OCI-LY7 (cell line): ENCODE results near the gene PAQR5. TPM values are rescaled to one million over a fixed set of nuclear protein-coding genes. Genes with fewer than 3 reads are reported as not detected.

Experiments used
- BruUV-seq: library from RNA; stranded (reverse); fragments of 400-500 nt; replicated peaks from 2 replicates; lab custom pipeline; 2021; lab: Mats Ljungman, UMichigan
- CTCF ChIA-PET: fragments of 300-600 bp; sonication (Branson Sonifier 250); formaldehyde crosslinking; loops from one replicate; lab custom pipeline; 2022; ENCODE audit warnings: antibody characterized with exemption; ENCODE audit not compliant: unreplicated experiment; lab: Charles Lee
- POLR2A ChIA-PET: fragments of 300-600 bp; sonication (Branson Sonifier 250); formaldehyde crosslinking; loops from one replicate; lab custom pipeline; 2022; ENCODE audit warnings: antibody characterized with exemption; lab: Charles Lee
- DNase-seq: peaks from one replicate; pipeline ENCODE4 v3.0.0-alpha.2; 2015; ENCODE audit warnings: low spot score
- H2AFZ ChIP-seq: fragments of 200-600 bp; sonication (generic), shearing (Covaris generic); 2 replicates; pipeline ENCODE4 v1.6.1; 2014; ENCODE audit warnings: mild to moderate bottlenecking, antibody characterized with exemption, low read length, moderate library complexity
- H3K27ac ChIP-seq: fragments of 200-600 bp; sonication (generic); 2 replicates; pipeline ENCODE4 v1.5.1; 2014; ENCODE audit warnings: mixed run types, low read depth, mild to moderate bottlenecking, moderate library complexity, low read length, inconsistent platforms; ENCODE audit not compliant: poor library complexity, severe bottlenecking
- H3K36me3 ChIP-seq: fragments of 200-600 bp; sonication (generic); 2 replicates; pipeline ENCODE4 v1.6.1; 2014; ENCODE audit warnings: mild to moderate bottlenecking, antibody characterized with exemption, low read length, moderate library complexity, mixed read lengths; ENCODE audit not compliant: insufficient read depth
- H3K4me1 ChIP-seq: fragments of 200-600 bp; sonication (generic); 2 replicates; pipeline ENCODE4 v1.5.1; 2014; ENCODE audit warnings: mild to moderate bottlenecking, low read length; ENCODE audit not compliant: insufficient read depth, poor library complexity, severe bottlenecking
- H3K4me2 ChIP-seq: fragments of 200-600 bp; sonication (generic); 2 replicates; pipeline ENCODE4 v1.6.1; 2014; ENCODE audit warnings: mild to moderate bottlenecking, low read length
- H3K4me3 ChIP-seq: fragments of 200-600 bp; sonication (generic); 2 replicates; pipeline ENCODE4 v1.5.1; 2014; ENCODE audit warnings: mild to moderate bottlenecking, low read depth, low read length; ENCODE audit not compliant: poor library complexity, severe bottlenecking
- H3K79me2 ChIP-seq: fragments of 200-600 bp; sonication (generic); 2 replicates; pipeline ENCODE4 v1.6.1; 2016; ENCODE audit warnings: low read depth, mild to moderate bottlenecking, low read length, moderate library complexity, mixed read lengths; ENCODE audit not compliant: insufficient read depth
- H3K9me2 ChIP-seq: fragments of 200-600 bp; sonication (generic); 2 replicates; pipeline ENCODE4 v1.6.1; 2016; ENCODE audit warnings: mild to moderate bottlenecking, low read length, mixed read lengths; ENCODE audit not compliant: insufficient read depth
- H3K9me3 ChIP-seq: fragments of 200-600 bp; sonication (generic); 2 replicates; pipeline ENCODE4 v1.6.1; 2014; ENCODE audit warnings: mild to moderate bottlenecking, mixed run types, low read length, mixed read lengths
- H4K20me1 ChIP-seq: fragments of 200-600 bp; sonication (generic); 2 replicates; pipeline ENCODE4 v1.6.1; 2014; ENCODE audit warnings: mild to moderate bottlenecking, antibody characterized with exemption, low read length, moderate library complexity, mixed read lengths; ENCODE audit not compliant: insufficient read depth
- EZH2phosphoT487 ChIP-seq: fragments of 200-600 bp; sonication (generic); IDR thresholded peaks from 2 replicates; pipeline ENCODE4 v1.6.1; 2018; ENCODE audit warnings: low read depth, borderline replicate concordance, mild to moderate bottlenecking, mixed run types, antibody characterized with exemption, low read length, moderate library complexity, mixed read lengths
- intact Hi-C: fragments of 100-400 bp; cut with micrococcal nuclease; formaldehyde crosslinking; loops from one replicate; pipeline ENCODE4 v1.10.0; 2022; ENCODE audit not compliant: unreplicated experiment
- total RNA-seq, 2 experiments: library from RNA; depleted of rRNA in 1 of 2; stranded (reverse); fragments of >200 nt in 1 of 2; shearing (Covaris generic) in 1 of 2; gene quantifications; 2 replicates each; pipeline ENCODE4 v1.2.3, GENCODE V29; 2014 to 2022
- TF ChIP-seq, protein P1 (sequence below): fragments of 200-600 bp; sonication (generic); conservative IDR thresholded peaks from 2 replicates; pipeline ENCODE4 v1.5.1; 2014; ENCODE audit warnings: mild to moderate bottlenecking, antibody characterized with exemption, low read length, moderate library complexity, mixed read lengths

The PAQR5 gene
- total RNA-seq, 2 experiments from 2014 or later, result not detected

- H3K9me3 ChIP-seq, result no peaks in the 10 kb centered on the region
- no peak overlapping the region for H3K4me3 ChIP-seq
- H4K20me1 ChIP-seq, result no peaks in the 10 kb centered on the region
- no peaks in the 10 kb centered on the region for H3K36me3 ChIP-seq
- H3K4me2 ChIP-seq, result no peak overlapping the region
- POLR2A ChIA-PET, result no interaction called here
- H2AFZ ChIP-seq, result no peak overlapping the region
- DNase-seq, result no peak
- TF ChIP-seq, protein P1, sequence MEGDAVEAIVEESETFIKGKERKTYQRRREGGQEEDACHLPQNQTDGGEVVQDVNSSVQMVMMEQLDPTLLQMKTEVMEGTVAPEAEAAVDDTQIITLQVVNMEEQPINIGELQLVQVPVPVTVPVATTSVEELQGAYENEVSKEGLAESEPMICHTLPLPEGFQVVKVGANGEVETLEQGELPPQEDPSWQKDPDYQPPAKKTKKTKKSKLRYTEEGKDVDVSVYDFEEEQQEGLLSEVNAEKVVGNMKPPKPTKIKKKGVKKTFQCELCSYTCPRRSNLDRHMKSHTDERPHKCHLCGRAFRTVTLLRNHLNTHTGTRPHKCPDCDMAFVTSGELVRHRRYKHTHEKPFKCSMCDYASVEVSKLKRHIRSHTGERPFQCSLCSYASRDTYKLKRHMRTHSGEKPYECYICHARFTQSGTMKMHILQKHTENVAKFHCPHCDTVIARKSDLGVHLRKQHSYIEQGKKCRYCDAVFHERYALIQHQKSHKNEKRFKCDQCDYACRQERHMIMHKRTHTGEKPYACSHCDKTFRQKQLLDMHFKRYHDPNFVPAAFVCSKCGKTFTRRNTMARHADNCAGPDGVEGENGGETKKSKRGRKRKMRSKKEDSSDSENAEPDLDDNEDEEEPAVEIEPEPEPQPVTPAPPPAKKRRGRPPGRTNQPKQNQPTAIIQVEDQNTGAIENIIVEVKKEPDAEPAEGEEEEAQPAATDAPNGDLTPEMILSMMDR, result no peak
- TF ChIP-seq EZH2phosphoT487, result no peak
- peaks cover 5% of the 10 kb centered on the region for H3K4me1 ChIP-seq
- no TSS peak for BruUV-seq
- CTCF ChIA-PET, result no interaction called here
- H3K79me2 ChIP-seq, result no peaks in the 10 kb centered on the region
- intact Hi-C loops, result no loop called here
- no peaks in the 10 kb centered on the region for H3K9me2 ChIP-seq
- H3K27ac ChIP-seq, result no peak overlapping the region
These were observed 92.5 kb downstream of the PAQR5 start for GRCh38 chr15:69391046-69391757.

DNA sequence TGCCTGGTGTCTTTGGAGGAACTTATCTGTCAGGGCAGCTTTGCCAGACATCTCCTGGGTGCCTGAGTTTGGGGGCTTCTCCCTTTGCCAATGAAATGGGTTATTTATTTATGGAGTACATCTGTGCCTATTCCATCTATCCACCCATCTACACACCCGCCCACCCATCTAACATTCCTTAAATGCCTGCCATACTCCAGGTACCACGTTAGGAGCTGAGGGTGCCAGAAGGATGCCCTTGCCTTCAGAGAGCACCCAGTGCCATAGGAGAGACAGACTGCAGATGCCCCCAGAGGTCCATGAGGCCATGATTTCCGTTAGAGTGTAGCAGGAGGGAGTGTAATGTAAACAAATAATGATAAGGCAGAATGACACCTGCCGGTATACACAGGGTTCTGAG is 93.6 kb downstream of the PAQR5 start:
- intact Hi-C loops, result no loop called here
- CTCF ChIA-PET, result no interaction called here

More for the DNA sequence above, 93.6 kb downstream of the PAQR5 start:
- Histone ChIP-seq H2AFZ (no peak overlapping the region), H3K79me2 (no peaks in the 10 kb centered on the region), H3K4me3 (no peak overlapping the region), H3K27ac (no peak overlapping the region), H3K9me2 (no peaks in the 10 kb centered on the region), H4K20me1 (no peaks in the 10 kb centered on the region), H3K4me2 (no peak overlapping the region), H3K36me3 (no peaks in the 10 kb centered on the region), H3K4me1 (peaks cover 5% of the 10 kb centered on the region), H3K9me3 (no peaks in the 10 kb centered on the region)
- no TSS peak for BruUV-seq
- no peak for DNase-seq
- TF ChIP-seq, protein P1, result no peak
- TF ChIP-seq EZH2phosphoT487, result no peak
- POLR2A ChIA-PET, result interaction anchor here (0.6 kb wide), 1 partner anchor 371 kb away, joined by 5 read pairs; no protein-coding TSS in a partner anchor
